HFF-Myc (cell line): ENCODE measurements around the gene PDGFB.

Source experiments
- DNase-seq: peaks from one replicate; pipeline ENCODE4 v3.0.0-alpha.2; 2011; ENCODE audit warnings: low read depth; ENCODE audit errors: extremely low read depth
- H3K4me3 ChIP-seq: replicated peaks from 2 replicates; pipeline ENCODE4 v1.5.1; 2011; ENCODE audit warnings: low read depth, mild to moderate bottlenecking, control low read depth, low read length
- CTCF ChIP-seq: IDR thresholded peaks from 2 replicates; pipeline ENCODE4 v1.5.1; 2012; ENCODE audit warnings: mild to moderate bottlenecking, low read depth, low read length, control low read depth; ENCODE audit errors: missing control alignments

The PDGFB gene

GRCh38 chr22:39283322-39284141, 38.8 kb upstream of the PDGFB start:
- no peak for TF ChIP-seq CTCF
- no peak for DNase-seq
- H3K4me3 ChIP-seq, result no peak overlapping the region

- TF ChIP-seq CTCF, result no peak
- H3K4me3 ChIP-seq, result no peak overlapping the region
- DNase-seq, result no peak
Observed at GRCh38 chr22:39282645-39283321, 38.0 kb upstream of the PDGFB start.

- TF ChIP-seq CTCF, result no peak
- H3K4me3 ChIP-seq, result no peak overlapping the region
- DNase-seq, result no peak
Observed at GRCh38 chr22:39281126-39281525, 36.3 kb upstream of the PDGFB start.

GRCh38 chr22:39280250-39280649, 35.5 kb upstream of the PDGFB start:
- no peak for TF ChIP-seq CTCF
- DNase-seq, result no peak
- H3K4me3 ChIP-seq, result no peak overlapping the region

GRCh38 chr22:39279170-39279850, 34.5 kb upstream of the PDGFB start:
- TF ChIP-seq CTCF, result no peak
- no peak for DNase-seq
- no peak overlapping the region for H3K4me3 ChIP-seq

GRCh38 chr22:39278040-39278439, 33.3 kb upstream of the PDGFB start:
- no peak overlapping the region for H3K4me3 ChIP-seq
- no peak for DNase-seq
- no peak for TF ChIP-seq CTCF
